ENCODE results near the gene SYTL2.

DNA sequence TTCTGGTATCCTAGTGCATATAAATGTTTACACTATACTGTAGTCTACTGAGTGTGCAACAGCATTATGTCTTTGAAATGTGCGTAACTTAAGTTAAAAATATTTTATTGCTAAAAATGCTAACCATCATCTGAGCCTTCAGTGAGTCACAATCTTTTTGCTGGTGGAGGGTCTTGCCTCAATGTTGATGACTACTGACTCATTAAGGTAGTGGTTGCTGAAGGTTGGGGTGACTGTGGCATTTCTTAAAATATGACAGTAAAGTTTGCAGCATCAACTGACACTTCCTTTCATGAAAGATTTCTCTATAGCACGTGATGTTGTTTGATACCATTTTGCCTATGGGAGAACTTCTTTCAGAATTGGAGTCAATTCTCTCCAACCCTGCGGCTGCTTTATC lies 137.5 kb downstream of the SYTL2 start:
- TF ChIP-seq, protein P1, sequence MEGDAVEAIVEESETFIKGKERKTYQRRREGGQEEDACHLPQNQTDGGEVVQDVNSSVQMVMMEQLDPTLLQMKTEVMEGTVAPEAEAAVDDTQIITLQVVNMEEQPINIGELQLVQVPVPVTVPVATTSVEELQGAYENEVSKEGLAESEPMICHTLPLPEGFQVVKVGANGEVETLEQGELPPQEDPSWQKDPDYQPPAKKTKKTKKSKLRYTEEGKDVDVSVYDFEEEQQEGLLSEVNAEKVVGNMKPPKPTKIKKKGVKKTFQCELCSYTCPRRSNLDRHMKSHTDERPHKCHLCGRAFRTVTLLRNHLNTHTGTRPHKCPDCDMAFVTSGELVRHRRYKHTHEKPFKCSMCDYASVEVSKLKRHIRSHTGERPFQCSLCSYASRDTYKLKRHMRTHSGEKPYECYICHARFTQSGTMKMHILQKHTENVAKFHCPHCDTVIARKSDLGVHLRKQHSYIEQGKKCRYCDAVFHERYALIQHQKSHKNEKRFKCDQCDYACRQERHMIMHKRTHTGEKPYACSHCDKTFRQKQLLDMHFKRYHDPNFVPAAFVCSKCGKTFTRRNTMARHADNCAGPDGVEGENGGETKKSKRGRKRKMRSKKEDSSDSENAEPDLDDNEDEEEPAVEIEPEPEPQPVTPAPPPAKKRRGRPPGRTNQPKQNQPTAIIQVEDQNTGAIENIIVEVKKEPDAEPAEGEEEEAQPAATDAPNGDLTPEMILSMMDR (conservative IDR thresholded peaks at IDR 0.05; ENCODE audit: low read depth, low read length) = no peak
- no peak for TF ChIP-seq EZH2 (IDR thresholded peaks at IDR 0.05; ENCODE audit: borderline replicate concordance, low read depth, low read length, poor library complexity, severe bottlenecking)
